ENCODE results near the gene SLC25A30.

DNA sequence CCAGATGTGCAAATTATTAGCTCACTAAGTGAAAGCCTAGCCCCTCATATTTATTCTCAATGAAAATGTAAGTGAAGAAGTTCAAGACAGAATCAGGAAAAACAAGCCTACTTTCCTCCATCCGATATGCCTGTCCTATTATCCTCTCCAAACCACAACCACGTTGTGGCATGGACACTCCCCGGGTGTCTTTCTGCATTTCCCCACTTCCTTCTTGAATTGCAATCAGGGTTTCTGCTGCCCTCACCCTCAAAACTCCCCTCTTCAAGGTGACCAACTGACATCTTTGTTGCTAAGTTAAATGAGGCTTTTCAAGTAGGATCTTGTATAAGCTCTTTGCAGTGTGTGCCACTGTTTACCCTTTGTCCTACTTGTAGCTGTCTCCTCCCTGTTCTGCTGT lies 11.8 kb downstream of the SLC25A30 start:
- TF ChIP-seq, protein P1, sequence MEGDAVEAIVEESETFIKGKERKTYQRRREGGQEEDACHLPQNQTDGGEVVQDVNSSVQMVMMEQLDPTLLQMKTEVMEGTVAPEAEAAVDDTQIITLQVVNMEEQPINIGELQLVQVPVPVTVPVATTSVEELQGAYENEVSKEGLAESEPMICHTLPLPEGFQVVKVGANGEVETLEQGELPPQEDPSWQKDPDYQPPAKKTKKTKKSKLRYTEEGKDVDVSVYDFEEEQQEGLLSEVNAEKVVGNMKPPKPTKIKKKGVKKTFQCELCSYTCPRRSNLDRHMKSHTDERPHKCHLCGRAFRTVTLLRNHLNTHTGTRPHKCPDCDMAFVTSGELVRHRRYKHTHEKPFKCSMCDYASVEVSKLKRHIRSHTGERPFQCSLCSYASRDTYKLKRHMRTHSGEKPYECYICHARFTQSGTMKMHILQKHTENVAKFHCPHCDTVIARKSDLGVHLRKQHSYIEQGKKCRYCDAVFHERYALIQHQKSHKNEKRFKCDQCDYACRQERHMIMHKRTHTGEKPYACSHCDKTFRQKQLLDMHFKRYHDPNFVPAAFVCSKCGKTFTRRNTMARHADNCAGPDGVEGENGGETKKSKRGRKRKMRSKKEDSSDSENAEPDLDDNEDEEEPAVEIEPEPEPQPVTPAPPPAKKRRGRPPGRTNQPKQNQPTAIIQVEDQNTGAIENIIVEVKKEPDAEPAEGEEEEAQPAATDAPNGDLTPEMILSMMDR (IDR thresholded peaks at IDR 0.05) = no peak
- no peak for TF ChIP-seq POLR2AphosphoS5 (IDR thresholded peaks at IDR 0.05)
- TF ChIP-seq POLR2A (IDR thresholded peaks at IDR 0.05) = no peak
